Neural crest cell (in vitro differentiated cells): Measurements from ENCODE around the gene KCNIP3. TPM values are rescaled to one million over a fixed set of nuclear protein-coding genes. Genes with fewer than 3 reads are reported as not detected.
A peak's percentile ranks its signal among the peaks of the same experiment; 100 is the strongest.

Source experiments
- DNase-seq: peaks from one replicate; pipeline ENCODE4 v3.0.0; 2021; ENCODE audit warnings: low read depth, mixed read lengths, low spot score
- H3K27ac Mint-ChIP-seq: one replicate; pipeline ENCODE4 v1.8.0; 2021; ENCODE audit warnings: mild to moderate bottlenecking, mixed read lengths; ENCODE audit not compliant: unreplicated experiment
- H3K27me3 Mint-ChIP-seq: 2 replicates; pipeline ENCODE4 v1.8.0; 2021; ENCODE audit warnings: low read depth, mild to moderate bottlenecking, mixed read lengths
- H3K36me3 Mint-ChIP-seq: 2 replicates; pipeline ENCODE4 v1.8.0; 2021; ENCODE audit warnings: low read depth, mild to moderate bottlenecking, mixed read lengths
- H3K4me1 Mint-ChIP-seq: 2 replicates; pipeline ENCODE4 v1.8.0; 2021; ENCODE audit warnings: mixed read lengths
- H3K4me3 Mint-ChIP-seq: one replicate; pipeline ENCODE4 v1.8.0; 2021; ENCODE audit warnings: mild to moderate bottlenecking, mixed read lengths
- H3K9me3 Mint-ChIP-seq: 2 replicates; pipeline ENCODE4 v1.8.0; 2021; ENCODE audit warnings: mixed read lengths
- CTCF ChIP-seq: fragments of 200-600 bp; sonication (generic); conservative IDR thresholded peaks from 2 replicates; pipeline ENCODE4 v1.5.0; 2021; ENCODE audit warnings: antibody characterized with exemption, mild to moderate bottlenecking
- total RNA-seq: library from RNA; stranded (reverse); gene quantifications from 2 replicates; pipeline ENCODE4 v1.2.1, GENCODE V29; 2021

KCNIP3 gene
- total RNA-seq, 1 donor from 2014 or later, result 2.9 TPM

GRCh38 chr2:95303191-95303919 lies 6.2 kb downstream of the KCNIP3 start:
- Mint-ChIP-seq H3K27ac (no peak overlapping the region), H3K4me3 (no peak overlapping the region), H3K4me1 (peaks cover 4% of the 10 kb centered on the region), H3K36me3 (no peaks in the 10 kb centered on the region), H3K27me3 (no peaks in the 10 kb centered on the region), H3K9me3 (no peaks in the 10 kb centered on the region)
- DNase-seq, result no peak
- TF ChIP-seq CTCF, result no peak

GRCh38 chr2:95305380-95306061 lies 8.4 kb downstream of the KCNIP3 start:
- H3K4me3 Mint-ChIP-seq, result no peak overlapping the region
- no peak for DNase-seq
- no peaks in the 10 kb centered on the region for H3K36me3 Mint-ChIP-seq
- TF ChIP-seq CTCF, result no peak
- no peak overlapping the region for H3K27ac Mint-ChIP-seq
- peaks cover 4% of the 10 kb centered on the region for H3K4me1 Mint-ChIP-seq
- no peaks in the 10 kb centered on the region for H3K9me3 Mint-ChIP-seq
- no peaks in the 10 kb centered on the region for H3K27me3 Mint-ChIP-seq

DNA sequence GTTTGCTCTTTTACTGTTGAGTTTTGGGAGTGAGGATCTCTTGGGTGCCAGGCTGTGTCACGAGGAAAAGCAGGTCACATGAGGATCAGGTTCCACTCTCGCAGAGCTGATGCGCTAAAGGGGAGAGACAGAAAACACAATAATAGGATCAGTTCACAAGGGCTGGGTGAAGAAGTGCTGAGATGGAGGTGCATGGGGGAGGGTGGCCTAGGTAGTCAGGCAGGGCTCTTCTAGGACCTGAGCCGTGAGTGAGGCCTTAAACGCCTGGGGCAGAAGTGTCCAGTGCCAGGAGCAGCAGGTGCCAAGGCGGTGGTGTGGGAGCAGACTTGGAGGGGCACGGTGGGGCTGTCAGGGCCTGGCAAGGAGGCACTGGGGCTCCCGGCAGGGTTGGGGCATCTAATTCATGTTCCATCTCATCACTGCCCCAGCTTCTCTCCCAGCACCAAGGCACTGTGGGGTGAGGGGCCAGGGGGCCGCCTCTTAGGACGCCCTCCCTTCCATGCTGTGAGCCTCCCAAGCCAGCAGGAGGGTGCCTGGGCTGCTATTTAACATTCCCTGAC lies 9.3 kb downstream of the KCNIP3 start:
- Mint-ChIP-seq H3K27ac (peak overlapping the region; percentile 15), H3K4me1 (peaks cover 4% of the 10 kb centered on the region), H3K36me3 (no peaks in the 10 kb centered on the region), H3K27me3 (no peaks in the 10 kb centered on the region), H3K9me3 (no peaks in the 10 kb centered on the region), H3K4me3 (no peak overlapping the region)
- DNase-seq, result no peak
- TF ChIP-seq CTCF, result no peak

GRCh38 chr2:95307036-95307435 lies 9.9 kb downstream of the KCNIP3 start:
- peaks cover 4% of the 10 kb centered on the region for H3K4me1 Mint-ChIP-seq
- no peak for TF ChIP-seq CTCF
- DNase-seq, result no peak
- H3K27ac Mint-ChIP-seq, result peak overlapping the region; percentile 6
- no peak overlapping the region for H3K4me3 Mint-ChIP-seq
- H3K27me3 Mint-ChIP-seq, result no peaks in the 10 kb centered on the region
- H3K36me3 Mint-ChIP-seq, result no peaks in the 10 kb centered on the region
- H3K9me3 Mint-ChIP-seq, result no peaks in the 10 kb centered on the region

- no peaks in the 10 kb centered on the region for H3K36me3 Mint-ChIP-seq
- H3K9me3 Mint-ChIP-seq, result no peaks in the 10 kb centered on the region
- no peaks in the 10 kb centered on the region for H3K27me3 Mint-ChIP-seq
- peaks cover 4% of the 10 kb centered on the region for H3K4me1 Mint-ChIP-seq
- no peak for TF ChIP-seq CTCF
- H3K27ac Mint-ChIP-seq, result peak overlapping the region; percentile 76
- no peak overlapping the region for H3K4me3 Mint-ChIP-seq
- DNase-seq, result no peak
These were observed 10.7 kb downstream of the KCNIP3 start for GRCh38 chr2:95307878-95308277.
